Kidney epithelial cell (primary cell): ENCODE measurements around the gene NFKBIA. TPM values are rescaled to one million over a fixed set of nuclear protein-coding genes. Genes with fewer than 3 reads are reported as not detected.
A peak's percentile ranks its signal among the peaks of the same experiment; 100 is the strongest.

ENCODE experiments used
- DNase-seq: peaks from one replicate; pipeline ENCODE4 v3.0.0-alpha.2; 2010; ENCODE audit warnings: low read depth
- H3K27me3 ChIP-seq: 2 replicates; pipeline ENCODE4 v1.6.0; 2011; ENCODE audit warnings: low read length; ENCODE audit not compliant: control insufficient read depth, insufficient read depth
- H3K36me3 ChIP-seq: 2 replicates; pipeline ENCODE4 v1.5.1; 2011; ENCODE audit warnings: low read length; ENCODE audit not compliant: control insufficient read depth, insufficient read depth
- H3K4me3 ChIP-seq: 2 replicates; pipeline ENCODE4 v1.5.1; 2011; ENCODE audit warnings: low read depth, mild to moderate bottlenecking, control low read depth, low read length
- CTCF ChIP-seq: IDR thresholded peaks from 2 replicates; pipeline ENCODE4 v1.5.1; 2011; ENCODE audit warnings: mild to moderate bottlenecking, moderate library complexity, low read length, control low read depth, inconsistent platforms; ENCODE audit not compliant: insufficient read depth, poor library complexity, severe bottlenecking
- total RNA-seq: library from RNA; depleted of rRNA; stranded (reverse); fragments of >200 nt; gene quantifications from 2 replicates; pipeline ENCODE4 v1.2.3, GENCODE V29; 2015

The NFKBIA gene
- total RNA-seq, 1 donor from 2014 or later, result 196 TPM

GRCh38 chr14:35406506-35407305 is 2.2 kb upstream of the NFKBIA start:
- Histone ChIP-seq H3K27me3 (no peaks in the 10 kb centered on the region), H3K4me3 (no peak overlapping the region), H3K36me3 (peaks cover 3% of the 10 kb centered on the region)
- DNase-seq, result no peak
- peak; percentile 74 for TF ChIP-seq CTCF

- Histone ChIP-seq H3K36me3 (peaks cover 3% of the 10 kb centered on the region), H3K27me3 (no peaks in the 10 kb centered on the region), H3K4me3 (no peak overlapping the region)
- no peak for TF ChIP-seq CTCF
- DNase-seq, result no peak
These were observed 1.5 kb upstream of the NFKBIA start for GRCh38 chr14:35406090-35406489.

GRCh38 chr14:35405304-35405996 is 901 bp upstream of the NFKBIA start:
- no peak for TF ChIP-seq CTCF

GRCh38 chr14:35403603-35404448 is 723 bp downstream of the NFKBIA start:
- DNase-seq, result peak; percentile 64
- peaks cover 3% of the 10 kb centered on the region for H3K36me3 ChIP-seq
- TF ChIP-seq CTCF, result no peak
- H3K4me3 ChIP-seq, result peak overlapping the region; percentile 95
- no peaks in the 10 kb centered on the region for H3K27me3 ChIP-seq

More at GRCh38 chr14:35405304-35405996, 901 bp upstream of the NFKBIA start:
- no peak for DNase-seq
- Histone ChIP-seq H3K36me3 (peaks cover 3% of the 10 kb centered on the region), H3K27me3 (no peaks in the 10 kb centered on the region), H3K4me3 (peak overlapping the region; percentile 95)

GRCh38 chr14:35403114-35403602 is 1.4 kb downstream of the NFKBIA start:
- H3K27me3 ChIP-seq, result no peaks in the 10 kb centered on the region
- no peak for TF ChIP-seq CTCF
- no peak for DNase-seq
- peak overlapping the region; percentile 95 for H3K4me3 ChIP-seq
- peaks cover 3% of the 10 kb centered on the region for H3K36me3 ChIP-seq
